Gastroesophageal sphincter (tissue), 3 donors: ENCODE results near the gene KLHDC7B.

Experiments used
- EP300 ChIP-seq: sonication (generic); formaldehyde crosslinking; IDR thresholded peaks from one replicate; pipeline ENCODE4 v1.6.1; 2017; ENCODE audit warnings: antibody characterized with exemption, mild to moderate bottlenecking
- POLR2A ChIP-seq, 2 donors: fragments of 450-650 bp; IDR thresholded peaks; one replicate each; pipeline ENCODE4 v1.6.1; 2017; ENCODE audit warnings: antibody characterized with exemption in 2 of 2, mild to moderate bottlenecking in 2 of 2, moderate library complexity in 1 of 2
- TF ChIP-seq, protein P1 (sequence below), 4 experiments: fragments of 200-600 bp in 2 of 4; fragments of 450-650 bp in 2 of 4; sonication (generic) in 1 of 4; IDR thresholded peaks; one replicate each; pipeline ENCODE4 v1.5.1; 2017 to 2019; ENCODE audit warnings: antibody characterized with exemption in 4 of 4, mild to moderate bottlenecking in 2 of 4, moderate library complexity in 2 of 4

DNA sequence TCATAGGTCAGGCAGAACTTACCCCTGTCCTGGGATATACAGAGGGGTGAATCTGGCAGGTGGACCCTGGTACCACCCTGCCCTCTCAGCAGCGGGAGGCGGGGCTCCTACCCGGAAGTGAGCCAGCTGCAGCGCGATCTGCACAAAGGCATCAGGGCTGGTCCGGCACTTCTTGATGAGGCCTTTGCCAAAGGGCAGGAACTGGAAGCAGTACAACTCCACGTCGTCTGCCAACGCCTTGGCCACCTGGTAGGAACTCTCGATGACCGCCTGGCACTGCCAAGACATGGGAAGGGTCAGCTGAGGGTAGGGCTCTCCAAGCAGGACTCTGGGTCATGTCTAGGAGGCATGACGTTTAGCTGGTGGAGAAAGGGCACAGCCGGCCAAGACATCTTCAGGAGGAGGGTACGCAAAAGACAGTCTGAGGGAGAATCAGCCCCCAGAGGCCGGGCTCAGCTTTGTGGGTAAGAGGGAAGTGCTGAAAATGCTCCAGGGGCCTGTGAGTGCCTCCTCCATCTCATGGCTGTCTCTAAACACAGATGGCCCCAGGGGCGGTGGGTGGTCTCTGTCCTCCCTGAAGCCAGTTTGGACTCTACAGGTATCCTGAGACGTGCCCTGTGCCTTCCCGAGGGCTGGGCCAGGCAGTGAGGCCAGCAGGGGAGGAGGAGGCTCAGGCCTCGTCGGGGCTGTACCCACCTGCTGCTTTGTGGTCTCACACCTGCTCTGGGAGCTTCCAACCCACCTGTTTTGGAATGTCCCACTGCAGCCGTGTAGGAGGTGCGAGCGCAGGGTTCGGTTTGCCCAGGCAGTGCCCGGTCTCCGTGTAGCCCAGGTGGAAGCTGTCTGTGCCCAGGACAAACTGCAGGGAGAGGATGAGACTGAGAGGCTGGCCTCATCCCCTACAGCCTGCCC lies 25.8 kb downstream of the KLHDC7B start:
- TF ChIP-seq, protein P1, sequence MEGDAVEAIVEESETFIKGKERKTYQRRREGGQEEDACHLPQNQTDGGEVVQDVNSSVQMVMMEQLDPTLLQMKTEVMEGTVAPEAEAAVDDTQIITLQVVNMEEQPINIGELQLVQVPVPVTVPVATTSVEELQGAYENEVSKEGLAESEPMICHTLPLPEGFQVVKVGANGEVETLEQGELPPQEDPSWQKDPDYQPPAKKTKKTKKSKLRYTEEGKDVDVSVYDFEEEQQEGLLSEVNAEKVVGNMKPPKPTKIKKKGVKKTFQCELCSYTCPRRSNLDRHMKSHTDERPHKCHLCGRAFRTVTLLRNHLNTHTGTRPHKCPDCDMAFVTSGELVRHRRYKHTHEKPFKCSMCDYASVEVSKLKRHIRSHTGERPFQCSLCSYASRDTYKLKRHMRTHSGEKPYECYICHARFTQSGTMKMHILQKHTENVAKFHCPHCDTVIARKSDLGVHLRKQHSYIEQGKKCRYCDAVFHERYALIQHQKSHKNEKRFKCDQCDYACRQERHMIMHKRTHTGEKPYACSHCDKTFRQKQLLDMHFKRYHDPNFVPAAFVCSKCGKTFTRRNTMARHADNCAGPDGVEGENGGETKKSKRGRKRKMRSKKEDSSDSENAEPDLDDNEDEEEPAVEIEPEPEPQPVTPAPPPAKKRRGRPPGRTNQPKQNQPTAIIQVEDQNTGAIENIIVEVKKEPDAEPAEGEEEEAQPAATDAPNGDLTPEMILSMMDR (IDR thresholded peaks at IDR 0.05): no peak
- TF ChIP-seq POLR2A (IDR thresholded peaks at IDR 0.05) (no peak), EP300 (no peak)
